Stimulated activated CD4-positive, alpha-beta T cell treated with anti-CD3 and anti-CD28 coated beads, TNF-alpha, amount 100 ng/mL, for 1 hour (primary cell): ENCODE measurements around the gene CYTH1.
"Not testable (repeated sequence)": the region's sequence is repeated elsewhere in the genome, so short reads cannot be mapped to it uniquely, and the experiment has no call there.

Experiments used
- DNase-seq, 3 donors: peaks; one replicate each; pipeline ENCODE4 v3.0.0-alpha.2; 2020; ENCODE audit warnings: low read depth in 3 of 3, low spot score in 1 of 3

Gene CYTH1

DNA sequence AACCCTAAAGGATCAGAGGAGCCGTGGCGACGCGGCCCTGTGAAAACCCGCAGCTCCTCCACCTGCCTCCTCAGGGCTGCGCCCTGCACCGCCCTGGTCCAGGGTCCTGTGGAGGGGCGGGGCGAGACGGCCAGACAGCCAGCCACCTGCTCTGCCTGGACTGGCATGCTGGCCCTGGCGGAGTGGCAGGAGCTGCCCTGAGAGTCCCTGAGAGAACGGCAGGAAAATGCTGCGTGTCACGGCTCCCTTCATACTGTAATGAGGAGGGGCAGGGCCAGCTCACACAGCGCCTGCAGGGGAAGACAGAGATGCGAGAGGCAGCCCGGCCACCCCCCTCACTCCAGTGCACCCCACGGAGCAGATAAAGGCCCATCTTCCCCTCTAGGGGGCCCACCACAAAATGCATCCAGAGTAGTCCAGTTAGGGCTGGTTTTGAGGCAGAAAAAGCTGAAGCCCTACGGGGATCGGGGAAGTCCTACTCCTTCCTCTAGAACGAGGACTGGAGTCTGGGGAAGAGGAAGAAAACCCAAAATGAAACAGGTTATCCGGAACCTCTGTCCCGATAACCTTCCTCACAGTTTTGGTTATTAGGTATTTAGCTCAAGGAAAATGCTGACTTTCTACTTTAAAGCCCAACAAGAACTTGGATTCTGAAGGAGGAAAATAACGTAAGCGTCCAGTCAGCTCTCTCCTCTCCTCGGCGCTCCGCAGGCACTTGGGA is 107.3 kb downstream of the CYTH1 start:
- no peak for DNase-seq

DNA sequence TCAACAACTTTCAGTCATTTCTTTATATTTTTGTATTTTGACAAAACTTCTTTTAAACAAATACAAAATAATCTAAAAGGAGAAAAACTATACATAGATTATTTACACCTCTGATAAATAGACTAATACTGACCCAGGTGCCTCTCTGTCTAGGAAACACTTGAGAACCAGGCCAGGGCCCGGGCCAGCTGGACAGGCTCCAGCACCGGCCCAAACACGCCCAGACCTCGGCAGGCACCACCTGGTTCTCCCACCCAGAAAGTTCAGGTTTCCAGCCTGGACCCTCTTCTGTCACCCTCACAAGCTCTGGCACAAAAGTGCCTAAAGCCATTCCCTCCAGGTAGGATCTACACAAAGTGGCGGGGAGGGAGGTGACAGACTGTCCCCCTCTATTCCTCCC is 107.9 kb downstream of the CYTH1 start:
- DNase-seq: no peak

DNA sequence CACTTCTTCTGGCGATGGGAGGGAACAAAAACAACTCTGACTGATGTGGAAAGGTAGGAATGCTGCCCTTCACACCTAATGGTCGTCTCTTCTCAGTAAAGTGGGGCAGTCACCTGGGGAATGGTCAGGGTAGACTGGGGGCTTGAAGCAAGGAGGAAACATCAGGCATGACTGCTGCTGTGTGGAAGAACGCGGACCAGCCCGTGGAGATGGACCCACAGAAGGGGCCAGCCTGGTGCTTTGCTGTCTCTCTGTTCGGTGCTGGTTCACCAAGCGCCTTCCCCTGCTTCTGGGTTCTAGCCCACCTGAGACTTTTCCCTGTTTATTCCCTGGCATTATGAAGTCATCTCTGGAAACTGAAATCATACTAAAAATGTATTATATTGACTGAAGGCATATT is 108.7 kb downstream of the CYTH1 start:
- no peak for DNase-seq

DNA sequence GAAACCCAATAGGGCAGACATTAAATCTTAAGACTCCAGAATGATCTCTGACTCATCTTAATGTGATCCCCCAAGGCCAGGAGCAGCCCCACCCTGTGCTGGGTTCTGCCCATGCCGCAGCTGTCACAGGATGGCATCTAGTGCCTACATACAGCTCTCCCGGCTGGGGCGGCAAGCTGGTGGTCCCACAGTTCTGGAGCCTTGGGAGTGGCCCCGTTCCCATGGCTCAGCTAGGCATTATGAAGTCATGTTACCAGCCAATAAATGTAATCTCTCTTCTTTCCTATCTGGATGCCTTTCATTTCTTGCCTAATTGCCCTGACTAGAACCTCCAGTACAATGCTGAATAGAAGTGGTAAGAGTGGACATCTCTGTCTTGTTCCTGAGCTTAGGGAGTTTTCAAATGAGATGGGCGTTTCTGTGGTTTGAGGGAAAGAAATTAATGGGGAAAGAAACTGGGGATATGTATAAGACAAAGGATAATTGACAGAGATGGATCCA is 109.2 kb downstream of the CYTH1 start:
- no peak for DNase-seq

DNA sequence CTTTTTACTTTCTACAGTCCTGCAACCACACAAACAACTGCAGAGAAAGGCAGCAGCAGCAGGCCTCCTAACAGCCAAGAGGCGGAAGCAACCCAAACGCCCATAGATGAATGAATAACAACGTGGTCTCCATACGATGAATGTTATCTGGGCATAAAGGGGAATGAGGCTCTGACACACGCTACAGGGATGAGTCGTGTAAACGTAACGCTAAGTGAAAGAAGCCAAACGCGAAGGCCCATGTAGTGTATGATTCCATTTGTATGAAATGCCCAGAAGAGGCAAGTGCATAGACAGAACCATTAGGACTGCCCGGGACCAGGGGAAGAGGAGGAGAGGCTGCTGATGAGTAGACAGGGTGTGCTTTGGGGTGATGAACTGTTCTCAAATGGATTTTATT is 110.1 kb downstream of the CYTH1 start:
- DNase-seq: no peak

DNA sequence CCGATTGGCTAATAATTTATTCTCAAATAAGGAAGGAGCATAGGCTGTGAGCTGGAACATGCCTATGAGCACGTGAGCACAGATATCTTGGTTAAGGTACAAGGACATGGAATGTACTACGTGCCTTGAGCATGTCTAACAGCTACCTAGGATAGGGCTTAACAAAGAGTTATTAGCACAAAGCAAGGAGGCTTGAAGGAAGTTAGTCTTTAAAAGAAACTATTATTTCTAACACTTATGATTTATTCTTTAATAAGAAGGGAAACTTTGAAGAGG is 110.4 kb downstream of the CYTH1 start:
- DNase-seq: not testable (repeated sequence)

DNA sequence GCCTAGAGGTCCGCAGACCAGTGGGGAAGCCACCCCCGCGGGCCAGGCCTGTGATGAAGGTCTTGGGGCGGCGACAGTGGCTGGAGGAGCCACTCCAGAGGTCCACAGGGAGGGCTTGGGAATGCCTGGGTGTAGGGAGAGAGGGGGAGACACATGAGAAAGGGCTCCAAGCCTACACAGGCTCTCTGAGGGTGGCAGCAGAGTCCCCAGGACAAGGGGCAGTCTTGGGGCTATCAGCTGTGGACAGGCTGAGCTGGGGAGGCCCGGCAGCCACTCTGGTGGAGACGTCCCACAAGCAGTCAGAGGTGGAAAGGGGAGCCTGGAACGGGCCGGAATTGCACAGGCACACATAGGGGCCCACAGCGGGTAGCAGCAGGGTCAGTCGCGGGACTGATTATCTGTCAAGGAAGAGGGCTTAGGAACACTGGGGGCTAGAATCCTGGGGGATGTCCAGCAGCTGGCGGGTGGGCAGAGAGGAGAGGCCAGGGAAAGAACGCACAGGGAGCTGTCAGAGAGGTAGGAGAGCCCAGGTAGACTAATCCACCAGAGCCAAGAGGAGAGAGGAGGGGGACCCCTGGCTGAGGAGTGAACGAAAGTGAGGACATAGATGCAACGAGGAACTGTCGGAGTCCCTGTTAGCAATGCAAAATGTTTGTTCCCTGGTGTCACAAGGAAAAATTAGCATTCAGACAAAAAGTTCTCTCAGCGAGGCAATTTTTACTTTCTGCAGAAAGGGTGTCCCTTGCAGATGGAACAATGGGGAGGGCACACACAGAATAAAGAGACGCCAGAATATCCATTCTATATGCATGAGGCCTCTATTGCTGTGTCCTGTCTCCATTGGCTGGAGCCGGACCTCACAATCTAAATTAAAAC is 111.0 kb downstream of the CYTH1 start:
- no peak for DNase-seq

DNA sequence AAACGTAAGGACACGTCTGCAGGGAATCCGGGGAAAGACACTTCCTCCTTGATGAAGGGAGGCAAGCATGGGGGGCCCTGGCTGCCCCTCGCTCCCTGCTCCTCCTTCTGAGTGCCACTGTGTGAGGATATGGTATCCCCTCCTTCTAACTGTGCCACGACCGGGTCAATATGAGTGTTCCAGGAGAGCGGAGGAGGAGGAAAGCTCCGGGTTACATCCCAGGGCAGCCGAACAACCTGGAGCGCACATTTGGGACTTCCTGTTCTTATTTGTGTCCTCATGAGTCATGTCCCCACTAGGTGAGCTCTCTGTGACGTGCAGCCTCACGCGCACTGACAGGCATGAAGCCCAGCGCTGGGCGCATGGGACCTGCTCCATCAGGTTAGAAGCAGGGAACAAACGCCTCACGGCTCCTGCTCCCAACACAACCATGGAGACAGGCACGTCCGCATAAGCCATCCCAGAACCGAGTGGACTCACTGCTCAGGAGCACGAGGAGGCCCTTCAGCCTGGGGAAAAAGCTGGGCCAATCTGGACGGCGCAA is 112.0 kb downstream of the CYTH1 start:
- no peak for DNase-seq

DNA sequence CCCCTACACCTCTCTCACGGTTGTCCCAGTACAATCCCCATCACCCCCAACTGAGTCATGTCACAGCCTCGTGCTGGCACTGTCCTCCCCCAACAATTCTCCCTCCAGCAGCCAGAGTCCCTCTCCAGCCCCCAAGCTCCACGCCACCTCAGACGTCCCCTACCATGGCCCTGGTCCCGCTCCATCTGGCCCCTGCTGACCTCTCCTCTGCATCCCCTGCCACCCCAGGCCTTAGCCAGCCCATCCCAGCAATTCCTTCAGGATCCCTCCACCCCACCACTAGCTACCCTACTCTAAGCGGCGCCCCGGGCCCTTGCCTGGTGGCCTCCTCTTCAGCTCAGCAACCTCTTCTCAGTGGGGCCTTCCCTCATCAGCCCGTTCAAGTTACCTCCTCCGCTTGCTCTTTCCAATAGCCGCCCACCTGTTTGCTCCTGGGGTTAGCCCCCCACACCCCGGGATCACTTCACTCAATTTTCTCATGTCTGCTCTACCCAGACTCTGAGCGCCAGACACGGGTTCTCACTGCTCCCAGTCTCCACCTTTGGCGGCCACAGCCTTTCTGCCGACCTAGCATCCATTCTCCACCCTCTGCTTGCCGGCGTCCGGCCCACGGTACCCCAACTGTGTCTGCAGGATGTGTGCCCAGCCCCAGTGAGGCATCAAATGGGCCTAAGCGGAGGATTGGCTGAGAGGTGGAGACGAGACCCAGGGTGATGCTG is 112.7 kb downstream of the CYTH1 start:
- no peak for DNase-seq

DNA sequence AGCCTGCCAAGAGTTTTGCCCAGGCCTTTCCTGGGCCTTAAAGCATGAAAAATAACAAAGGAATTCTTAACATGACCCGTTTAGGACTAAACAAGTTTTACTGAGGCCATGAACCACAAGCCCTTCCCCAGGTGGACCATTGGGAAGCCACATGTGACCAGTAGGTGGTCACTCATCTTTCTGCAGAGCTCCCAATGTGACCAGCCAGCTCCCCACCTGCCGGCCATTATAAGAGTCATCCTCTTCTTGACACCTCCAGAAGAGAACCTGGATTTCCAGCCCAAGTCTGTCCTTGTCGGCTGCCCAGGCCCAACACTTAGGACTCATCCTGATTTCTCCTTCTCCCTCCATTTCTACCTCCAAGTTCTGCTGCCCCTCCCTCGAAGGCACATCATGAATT is 113.2 kb downstream of the CYTH1 start:
- DNase-seq: no peak

DNA sequence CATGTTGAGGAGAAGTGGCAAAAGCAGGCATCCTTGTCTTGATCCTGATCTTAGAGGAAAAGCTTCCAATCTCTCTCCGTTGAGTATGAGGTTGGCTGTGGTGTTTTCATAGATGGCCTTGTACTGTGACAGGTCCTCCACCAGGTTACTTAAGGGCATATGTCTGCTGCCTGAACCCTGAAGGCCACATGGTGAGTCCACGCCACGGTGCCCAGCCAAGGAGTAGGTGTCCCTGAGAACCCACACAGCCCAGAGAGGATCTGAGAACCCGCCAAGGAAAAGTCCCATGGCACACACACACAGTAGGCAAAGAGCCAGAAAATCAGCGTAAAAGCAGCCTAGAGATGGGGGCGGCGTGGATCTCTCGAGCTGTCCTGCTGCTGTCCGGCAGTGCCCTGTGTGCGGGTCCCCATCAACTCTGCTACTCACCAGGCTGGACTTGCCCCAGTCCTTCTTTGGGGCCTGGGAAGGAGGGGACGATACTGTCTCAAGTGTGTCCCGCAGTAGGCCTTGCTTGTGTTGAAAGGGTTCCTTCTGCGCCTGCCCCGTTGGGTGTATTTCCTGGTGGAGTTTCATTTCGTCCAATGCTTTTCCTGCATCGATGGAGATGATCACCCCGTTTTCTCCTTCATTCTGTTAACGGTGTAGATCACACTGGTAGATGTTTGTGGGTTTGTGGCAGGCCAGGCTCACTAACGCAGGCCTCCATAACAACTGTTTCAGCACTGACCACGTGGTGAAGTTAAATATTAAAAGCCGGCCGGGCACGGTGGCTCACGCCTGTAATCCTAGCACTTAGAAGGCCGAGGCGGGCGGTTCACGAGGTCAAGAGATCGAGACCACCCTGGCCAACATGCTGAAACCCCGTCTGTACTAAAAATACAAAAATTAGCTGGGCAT is 114.1 kb downstream of the CYTH1 start:
- no peak for DNase-seq

DNA sequence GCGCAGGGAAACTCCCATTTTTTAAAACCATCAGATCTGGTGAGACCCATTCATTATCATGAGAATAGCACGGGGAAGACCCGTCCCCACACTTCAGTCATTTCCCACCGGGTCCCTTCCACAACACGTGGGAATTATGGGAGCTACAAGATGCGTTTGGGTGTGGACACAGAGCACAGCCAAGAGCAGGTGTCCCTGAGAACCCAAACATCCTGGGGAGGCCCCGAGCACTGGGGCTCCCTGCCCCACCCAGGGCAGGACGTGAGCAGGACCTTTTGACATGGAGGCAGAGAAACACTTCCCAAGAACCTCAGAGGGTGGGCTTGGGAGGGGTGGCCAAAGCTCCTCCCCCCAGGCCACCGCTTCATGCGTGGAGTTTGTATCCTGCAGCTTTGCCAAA is 115.0 kb downstream of the CYTH1 start:
- DNase-seq: no peak

DNA sequence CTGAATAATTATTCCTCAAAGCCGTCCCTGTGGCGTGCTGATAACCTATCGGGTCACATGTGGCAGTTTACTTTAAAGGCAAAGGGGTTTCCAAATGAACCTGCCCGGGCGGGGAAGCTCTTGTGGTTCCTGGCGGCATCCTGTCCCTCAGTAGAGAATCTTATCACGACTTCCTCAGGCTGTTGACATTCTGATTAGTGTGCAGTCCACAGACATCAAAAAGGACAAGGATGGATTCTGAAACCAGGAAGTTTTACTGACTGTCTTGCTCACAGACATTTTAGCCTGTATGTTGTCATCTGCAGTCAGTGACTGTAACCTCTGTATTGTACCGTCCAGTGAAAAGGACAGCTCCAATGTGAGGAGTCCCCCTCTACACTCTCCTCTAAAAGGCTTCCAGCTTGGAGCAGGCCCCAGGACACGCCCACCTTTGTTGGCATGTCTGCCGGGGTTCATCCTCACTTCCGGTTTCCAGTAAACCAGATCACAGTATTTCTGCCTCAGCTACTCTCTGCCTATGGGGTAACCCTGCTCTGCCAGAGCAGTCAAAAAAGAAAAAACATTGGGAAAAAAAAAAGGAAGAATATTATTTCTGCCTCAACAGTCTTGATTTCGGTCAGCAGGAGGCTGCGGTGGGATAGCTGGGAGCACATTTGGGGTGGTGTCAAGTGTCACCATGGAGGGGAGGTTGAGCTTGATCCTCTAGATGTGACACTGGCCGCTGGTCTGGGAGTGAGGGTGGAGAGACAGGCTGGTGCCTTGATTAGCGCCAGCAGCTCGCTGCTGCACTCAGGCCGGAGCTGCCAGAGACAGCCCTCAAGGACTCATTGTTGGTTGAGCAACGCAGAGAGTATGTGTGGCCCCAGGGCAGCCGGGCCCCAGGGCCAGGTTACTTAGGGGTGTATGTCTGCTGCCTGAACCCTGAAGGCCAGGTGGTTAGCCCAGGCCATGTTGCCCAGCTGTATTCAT is 115.8 kb downstream of the CYTH1 start:
- no peak for DNase-seq

DNA sequence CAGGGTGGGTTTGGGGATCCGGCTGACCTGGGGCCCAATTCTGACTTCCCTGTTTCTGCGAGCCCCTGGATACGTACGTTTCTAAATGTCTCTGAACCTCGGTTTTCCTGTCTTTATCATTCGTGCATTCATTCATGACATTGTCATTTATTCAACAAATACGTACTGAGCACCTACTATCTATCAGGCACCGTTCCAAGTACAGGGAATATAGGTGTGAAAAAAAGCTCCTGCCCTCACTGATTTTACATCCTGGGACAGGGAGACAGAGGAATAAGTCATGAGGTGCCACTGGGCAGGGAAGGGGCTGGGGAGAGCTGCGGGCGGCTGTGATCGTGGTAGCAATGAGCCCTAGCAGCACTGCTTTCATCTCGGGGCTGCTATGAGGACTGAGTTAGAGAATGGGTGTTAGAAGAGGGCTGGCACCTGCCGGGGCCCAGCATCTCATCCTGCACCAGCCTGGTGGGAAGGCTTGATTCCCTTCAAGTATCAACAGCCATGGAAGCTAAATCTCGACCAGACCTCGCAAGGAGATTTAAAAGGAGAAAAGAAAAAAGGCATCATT is 116.6 kb downstream of the CYTH1 start:
- no peak for DNase-seq

DNA sequence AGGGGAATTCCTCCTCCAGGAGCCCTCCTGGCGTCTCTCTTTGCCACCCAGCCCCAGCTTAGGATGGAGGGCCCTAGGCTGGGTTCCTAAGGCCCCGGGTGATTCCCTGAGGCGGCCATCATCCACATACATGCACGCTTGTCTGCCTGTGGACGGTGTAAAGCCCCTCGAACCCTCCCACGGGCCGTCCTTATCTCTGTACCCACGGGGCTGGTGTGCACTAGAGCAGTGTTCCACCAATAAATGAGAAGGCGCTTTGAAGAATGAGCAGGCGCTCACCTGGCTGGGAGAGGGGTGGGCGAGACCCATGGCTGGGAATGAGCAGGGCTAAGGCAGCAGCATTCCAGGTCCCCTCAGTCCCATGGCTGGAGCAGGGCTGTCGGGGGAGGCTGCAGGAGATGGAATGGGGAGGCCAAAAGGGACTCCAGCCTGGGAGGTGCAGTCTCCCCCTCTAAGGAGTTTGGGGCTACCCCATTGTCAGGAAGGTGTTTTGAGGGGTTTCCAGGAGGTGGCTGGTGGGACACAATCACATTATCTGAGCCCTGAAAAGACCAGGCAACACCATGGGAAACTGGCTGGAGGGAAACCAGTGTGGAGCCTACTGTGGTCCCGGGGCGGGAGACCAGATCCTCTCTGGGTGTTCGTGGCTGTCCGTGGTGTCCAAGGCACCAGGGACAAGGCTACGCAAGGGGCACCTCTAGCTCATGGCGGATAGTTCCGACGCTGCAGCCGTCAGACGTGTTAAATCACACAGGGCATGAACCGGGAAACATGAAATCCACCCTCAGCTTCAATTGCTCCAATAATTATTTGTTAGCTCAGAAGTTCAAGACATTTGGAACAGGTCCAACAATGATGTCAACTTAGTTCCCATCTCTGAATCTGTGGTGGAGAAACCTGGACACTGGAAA is 117.3 kb downstream of the CYTH1 start:
- no peak for DNase-seq

DNA sequence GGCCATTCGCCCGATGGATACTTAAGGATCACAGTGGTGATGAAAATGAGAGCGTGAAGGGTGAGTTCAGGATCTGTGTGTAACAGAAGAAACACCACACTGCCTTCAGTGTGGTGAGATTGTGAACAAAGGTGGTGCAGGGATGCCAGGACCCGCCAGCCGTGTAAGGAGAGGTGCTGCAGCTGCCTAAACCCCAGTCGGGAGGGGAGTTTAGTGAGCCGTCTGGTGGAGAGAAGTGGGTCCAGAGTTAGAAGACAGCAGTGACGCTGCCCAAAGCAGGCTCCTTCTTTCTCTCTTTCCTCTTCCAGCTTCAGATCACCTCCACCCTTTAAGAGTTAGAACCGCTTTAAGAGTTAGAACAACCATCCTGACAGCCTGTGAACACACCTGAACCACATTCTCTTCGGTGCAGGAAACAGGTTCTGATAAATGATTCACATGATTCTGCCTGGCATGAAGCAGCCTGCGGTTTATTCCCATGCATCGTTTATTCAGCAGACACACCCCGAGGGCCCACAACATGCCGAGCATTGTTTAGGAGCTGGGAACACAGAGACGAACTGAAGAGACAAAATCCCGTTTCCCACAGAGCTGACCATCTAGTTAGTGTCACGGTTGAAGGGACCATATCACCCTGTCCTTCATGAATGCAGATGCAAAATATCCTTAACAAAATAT is 120.8 kb downstream of the CYTH1 start:
- no peak for DNase-seq

DNA sequence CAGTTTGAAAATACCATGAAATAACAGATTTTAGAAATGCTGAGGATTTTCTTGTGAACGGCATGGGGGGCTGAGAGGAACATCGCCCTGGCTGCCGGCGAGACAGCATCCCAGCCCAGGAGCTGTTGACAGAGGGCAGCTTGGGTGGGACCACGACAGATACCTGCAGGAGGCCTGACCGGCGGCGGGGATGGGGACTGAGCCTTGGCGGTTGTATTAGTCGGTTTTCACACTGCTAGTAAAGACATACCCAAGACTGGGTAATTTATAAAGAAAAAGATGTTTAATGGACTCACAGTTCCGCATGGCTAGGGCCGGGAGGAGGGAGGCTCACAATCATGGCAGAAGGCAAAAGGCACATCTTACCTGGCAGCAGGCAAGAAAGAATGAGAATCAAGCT is 122.5 kb downstream of the CYTH1 start:
- DNase-seq: no peak
